GM18873 (cell line): ENCODE data around the gene ATP5F1B.
A peak's percentile ranks its signal among the peaks of the same experiment; 100 is the strongest.
"Not testable (repeated sequence)": the region's sequence is repeated elsewhere in the genome, so short reads cannot be mapped to it uniquely, and the experiment has no call there.

Experiments
- ATAC-seq: cut with Tn5 transposase; IDR thresholded peaks from one replicate; pipeline ENCODE4 v1.9.1; 2021; ENCODE audit warnings: mild to moderate bottlenecking, moderate library complexity, moderate number of reproducible peaks; ENCODE audit not compliant: unreplicated experiment, low FRiP score

The ATP5F1B gene

GRCh38 chr12:56653781-56654180 is 8.0 kb upstream of the ATP5F1B start:
- not testable (repeated sequence) for ATAC-seq

- not testable (repeated sequence) for ATAC-seq
Measured at GRCh38 chr12:56648023-56648422, 2.2 kb upstream of the ATP5F1B start.

- ATAC-seq, result no peak
Measured at GRCh38 chr12:56645201-56645716, 525 bp downstream of the ATP5F1B start.

GRCh38 chr12:56644654-56645053 is 1.1 kb downstream of the ATP5F1B start:
- no peak for ATAC-seq

- no peak for ATAC-seq
Measured at GRCh38 chr12:56641219-56641618, 4.6 kb downstream of the ATP5F1B start.

- no peak for ATAC-seq
Measured at GRCh38 chr12:56637621-56638020, 8.2 kb downstream of the ATP5F1B start.

- ATAC-seq, result peak; percentile 59
Measured at GRCh38 chr12:56636675-56637540, 8.9 kb downstream of the ATP5F1B start.

- ATAC-seq, result peak; percentile 33
Measured at GRCh38 chr12:56635806-56636674, 9.7 kb downstream of the ATP5F1B start.

- ATAC-seq, result no peak
Measured at GRCh38 chr12:56634837-56635791, 10.7 kb downstream of the ATP5F1B start.

- no peak for ATAC-seq
Measured at GRCh38 chr12:56634242-56634836, 11.4 kb downstream of the ATP5F1B start.

GRCh38 chr12:56633468-56634241 is 12.1 kb downstream of the ATP5F1B start:
- ATAC-seq, result no peak

- ATAC-seq, result no peak
Measured at GRCh38 chr12:56632701-56633467, 12.9 kb downstream of the ATP5F1B start.

- ATAC-seq, result no peak
Measured at GRCh38 chr12:56631790-56632700, 13.7 kb downstream of the ATP5F1B start.

- peak; percentile 42 for ATAC-seq
Measured at GRCh38 chr12:56630180-56630632, 15.6 kb downstream of the ATP5F1B start, which contains the start of gene BAZ2A. Gene BAZ2A, minus strand, starts transcription at chr12:56630326. Its CDS starts 12,796 bp downstream, at chr12:56617530.

GRCh38 chr12:56629459-56630179 is 16.2 kb downstream of the ATP5F1B start:
- peak; percentile 1 for ATAC-seq
